ENCODE data around the gene SPAG9.

The SPAG9 gene

DNA sequence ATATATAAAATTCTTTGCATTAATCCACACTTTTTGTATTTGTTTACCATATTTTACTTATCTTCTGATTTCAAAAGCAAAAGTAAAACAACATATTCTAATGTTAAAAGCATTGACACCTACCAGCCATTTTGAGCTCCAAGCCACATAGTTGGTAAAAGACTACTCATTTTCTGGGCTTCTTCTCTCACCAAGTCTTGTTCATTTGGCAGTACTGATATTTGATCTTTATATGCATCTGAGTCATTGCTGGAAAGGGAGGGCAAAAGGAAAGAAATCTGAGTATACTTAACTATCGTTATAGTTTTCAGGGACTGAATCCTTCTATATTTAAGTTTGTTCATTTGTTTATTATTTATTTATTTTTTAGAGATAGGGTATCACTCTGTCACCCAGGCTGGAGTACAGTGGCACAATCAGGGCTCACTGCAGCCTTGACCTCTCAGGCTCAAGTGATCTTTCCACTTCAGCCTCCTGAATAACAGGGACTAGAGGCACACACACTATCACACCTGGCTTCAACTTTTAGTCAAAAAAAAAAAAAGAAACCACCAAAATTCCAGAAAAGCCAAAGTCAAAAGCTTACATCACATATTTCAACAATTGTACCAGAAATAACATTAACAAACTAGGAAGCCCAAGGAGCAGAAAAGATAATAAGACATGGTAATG is 133.5 kb downstream of the SPAG9 start:
- DNase-seq: no peak

DNA sequence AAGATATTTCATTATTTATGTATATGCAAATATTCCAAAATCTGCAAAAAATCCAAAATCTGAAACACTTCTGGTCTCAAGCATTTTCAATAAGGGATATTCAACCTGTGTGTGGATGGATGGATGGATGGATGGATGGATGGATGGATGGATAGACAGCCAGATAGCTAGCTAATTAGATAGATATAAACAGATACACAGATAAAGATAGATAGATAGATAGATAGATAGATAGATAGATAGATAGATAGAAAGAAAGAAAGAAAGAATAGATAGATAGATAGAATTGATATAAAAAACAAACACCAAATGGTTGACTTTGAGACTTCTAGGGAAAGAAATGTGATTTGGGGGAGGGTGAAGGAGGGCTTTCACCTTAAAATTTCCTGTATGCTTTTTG is 139.4 kb downstream of the SPAG9 start:
- DNase-seq: no peak

DNA sequence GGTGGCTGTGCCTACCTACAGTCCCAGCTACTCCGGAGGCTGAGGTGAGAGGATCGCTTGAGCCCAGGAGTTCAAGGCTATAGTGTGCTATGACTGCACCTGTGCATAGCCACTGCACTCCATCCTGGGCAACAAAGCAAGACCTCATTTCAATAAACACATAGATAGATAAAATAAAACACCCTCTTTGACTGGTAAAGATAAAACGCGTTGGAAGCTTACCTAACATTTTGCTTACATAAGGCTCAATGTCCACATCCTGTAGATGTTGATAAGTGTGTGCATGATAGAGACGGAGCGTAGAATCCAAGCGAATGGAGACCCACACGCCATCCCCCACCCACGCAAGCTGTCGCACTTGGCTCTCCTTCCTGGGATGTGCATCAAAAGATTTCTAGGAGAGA is 141.1 kb downstream of the SPAG9 start:
- no peak for DNase-seq

DNA sequence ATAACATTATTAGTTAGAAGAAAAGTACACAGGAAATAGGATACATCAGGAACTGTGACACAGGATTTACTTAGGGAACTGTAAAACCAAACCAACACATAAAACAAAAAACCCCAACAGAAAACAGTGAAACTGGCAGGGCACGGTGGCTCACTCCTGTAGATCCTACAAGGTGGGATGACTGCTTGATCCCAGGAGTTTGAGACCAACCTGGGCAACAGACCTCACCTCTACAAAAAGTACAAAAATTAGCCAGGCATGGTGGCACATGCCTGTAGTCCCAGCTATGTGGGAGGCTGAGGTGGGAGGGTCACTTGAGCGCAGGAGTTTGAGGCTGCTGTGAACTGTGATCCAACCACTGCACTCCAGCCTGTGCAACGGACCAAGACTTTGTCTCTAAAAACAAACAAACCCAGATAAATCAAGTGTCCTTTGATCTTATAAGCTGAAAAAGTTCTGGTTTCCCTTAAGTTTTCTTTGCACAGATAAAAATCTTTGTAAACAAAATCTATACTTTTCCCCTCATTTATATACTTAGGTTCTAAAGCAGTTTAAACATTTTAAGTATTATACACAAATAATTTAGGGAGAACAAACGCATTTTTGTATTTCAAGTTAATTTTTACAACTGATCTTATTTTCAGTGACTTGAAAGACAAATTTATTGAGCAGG is 143.0 kb downstream of the SPAG9 start:
- no peak for DNase-seq

DNA sequence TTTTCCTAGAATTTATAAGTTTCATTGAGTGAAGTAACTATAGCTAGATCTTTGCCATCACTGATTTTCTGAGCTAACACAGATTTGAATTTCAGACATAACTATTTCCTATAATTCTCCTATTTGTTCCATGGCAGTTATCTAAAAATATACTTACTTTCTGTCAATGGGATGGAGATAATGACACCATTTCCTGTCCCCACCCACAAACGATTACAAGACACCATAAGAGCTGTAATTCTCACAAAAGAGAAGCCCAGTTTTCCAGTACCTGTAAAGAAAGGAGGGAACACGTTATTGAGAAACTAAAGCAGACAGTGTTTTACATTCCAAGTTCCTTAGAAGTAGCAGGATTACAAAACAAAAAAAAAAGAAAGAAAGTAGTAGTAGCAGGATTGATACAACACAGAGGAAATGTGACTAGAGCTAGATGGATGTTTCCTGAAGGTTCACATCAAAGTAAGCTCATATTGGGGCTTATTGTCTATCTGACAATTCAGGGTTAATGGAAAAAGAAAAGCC is 143.7 kb downstream of the SPAG9 start:
- no peak for DNase-seq

DNA sequence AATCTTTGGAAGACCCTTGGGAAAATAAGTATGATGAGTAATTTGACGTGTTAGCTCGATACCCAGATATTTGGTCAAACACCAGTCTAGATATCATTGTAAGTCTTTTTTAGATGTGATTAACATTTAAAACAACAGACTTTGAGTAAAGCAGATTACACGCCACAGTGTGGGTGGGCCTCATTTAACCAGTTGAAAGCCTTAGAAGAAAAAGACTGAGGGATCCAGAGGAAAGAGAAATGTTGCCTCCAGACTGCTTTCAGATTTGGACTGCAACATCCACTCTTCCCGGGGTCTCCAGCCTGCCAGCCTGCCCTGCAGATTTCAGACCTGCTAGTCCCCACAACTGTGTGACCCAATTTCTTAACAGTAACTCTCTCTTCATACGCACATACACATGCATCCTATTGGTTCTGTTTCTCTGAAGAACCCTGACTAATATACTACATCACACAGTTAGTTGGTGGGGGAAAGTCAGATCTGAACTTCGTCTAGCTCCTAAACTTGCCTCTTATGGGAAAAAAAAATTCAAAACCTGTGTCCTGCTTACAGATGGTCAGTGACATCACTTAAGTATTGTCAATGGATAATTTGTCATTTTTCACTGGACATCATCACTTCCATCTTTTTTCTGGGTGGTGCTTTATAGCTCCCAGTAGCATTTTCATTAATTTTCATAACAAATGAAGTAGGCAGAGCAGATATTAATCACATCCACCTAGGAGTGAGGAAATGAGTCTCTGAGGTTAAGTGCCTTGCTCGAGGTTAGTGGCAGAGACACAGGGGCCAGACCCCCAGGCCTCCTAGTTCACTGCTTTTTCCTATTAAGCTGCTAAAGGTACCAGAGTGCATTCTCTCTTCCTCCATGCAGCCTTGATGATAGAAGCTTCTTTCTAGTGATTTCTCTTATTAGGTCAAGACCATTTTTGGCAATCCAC is 146.8 kb downstream of the SPAG9 start:
- no peak for DNase-seq

DNA sequence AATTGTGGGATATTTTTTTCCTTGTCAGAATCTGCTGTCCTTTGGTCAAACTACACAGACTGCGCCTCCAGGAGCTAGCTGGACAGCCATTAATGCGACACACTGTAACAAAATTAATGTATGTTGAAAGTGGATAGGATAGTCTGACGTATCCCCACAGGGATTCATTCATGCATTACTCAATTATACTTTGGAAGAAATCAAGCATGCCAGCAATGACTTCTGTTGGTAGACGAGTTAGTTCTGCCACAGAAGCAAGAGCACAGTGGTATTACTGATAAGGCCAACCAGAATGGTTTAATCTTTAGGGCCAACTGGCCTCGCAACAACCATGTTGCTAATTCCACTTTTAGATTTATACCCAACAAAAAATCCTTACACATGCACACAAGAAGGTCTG is 148.1 kb downstream of the SPAG9 start:
- DNase-seq: no peak

DNA sequence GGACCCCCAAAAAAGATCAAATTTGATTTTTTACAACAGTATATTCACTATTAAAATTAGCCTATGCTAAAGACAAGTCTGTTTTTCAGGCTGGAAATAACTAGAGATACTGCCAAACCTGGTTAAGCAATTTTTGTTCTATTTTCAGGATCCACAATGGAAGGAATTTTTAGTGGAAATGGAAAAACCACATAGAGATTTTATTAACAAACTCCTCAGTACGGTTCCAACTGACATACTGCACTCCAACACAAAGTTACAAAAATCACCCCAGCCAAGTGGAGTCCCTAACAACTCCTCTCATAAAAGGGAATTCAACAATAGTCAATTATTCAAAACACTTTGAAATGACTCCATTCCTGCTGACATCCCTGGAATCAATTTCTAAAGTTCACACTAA is 152.9 kb downstream of the SPAG9 start:
- no peak for DNase-seq

DNA sequence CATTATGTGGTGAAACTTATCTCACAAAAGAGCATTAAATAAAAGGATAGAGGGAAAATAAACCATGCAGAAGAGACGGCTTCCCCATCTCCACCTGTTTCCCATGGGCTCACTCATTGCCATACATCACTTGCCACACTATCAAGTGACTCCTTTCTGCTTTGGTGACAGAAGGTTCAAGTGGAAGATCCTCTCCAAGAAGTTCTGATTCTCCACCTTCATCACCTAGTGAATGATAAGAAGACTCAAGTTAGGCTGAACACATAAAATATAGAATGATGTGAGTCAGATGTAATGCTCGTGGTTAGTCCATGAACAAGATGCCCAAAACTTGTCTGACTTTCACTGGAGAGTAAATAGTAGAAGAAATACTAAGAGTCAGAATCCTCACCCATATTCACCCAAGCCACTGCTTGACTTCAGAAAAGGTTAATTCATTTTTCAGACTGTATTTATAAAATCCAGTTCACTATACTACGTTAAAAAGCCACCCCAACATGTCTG is 154.5 kb downstream of the SPAG9 start:
- no peak for DNase-seq

DNA sequence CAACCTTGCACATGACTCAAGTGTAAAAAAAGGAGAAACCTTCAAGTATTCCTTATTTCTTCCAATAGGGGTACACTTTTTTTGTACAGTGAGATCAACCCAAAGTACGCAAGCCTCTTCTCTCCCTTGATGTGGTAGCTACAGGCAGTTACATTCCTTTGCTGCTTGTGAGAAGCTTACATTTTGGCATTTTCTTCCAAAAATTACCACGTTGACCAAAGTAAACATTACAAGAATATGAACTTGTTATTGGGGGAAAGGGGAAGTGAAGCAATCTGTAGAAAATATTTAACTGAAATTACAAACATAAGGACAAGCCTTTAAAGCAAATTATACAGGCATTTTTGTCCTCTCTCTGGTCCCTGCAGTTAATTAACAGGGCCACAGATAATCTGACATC is 157.5 kb downstream of the SPAG9 start:
- DNase-seq: no peak

DNA sequence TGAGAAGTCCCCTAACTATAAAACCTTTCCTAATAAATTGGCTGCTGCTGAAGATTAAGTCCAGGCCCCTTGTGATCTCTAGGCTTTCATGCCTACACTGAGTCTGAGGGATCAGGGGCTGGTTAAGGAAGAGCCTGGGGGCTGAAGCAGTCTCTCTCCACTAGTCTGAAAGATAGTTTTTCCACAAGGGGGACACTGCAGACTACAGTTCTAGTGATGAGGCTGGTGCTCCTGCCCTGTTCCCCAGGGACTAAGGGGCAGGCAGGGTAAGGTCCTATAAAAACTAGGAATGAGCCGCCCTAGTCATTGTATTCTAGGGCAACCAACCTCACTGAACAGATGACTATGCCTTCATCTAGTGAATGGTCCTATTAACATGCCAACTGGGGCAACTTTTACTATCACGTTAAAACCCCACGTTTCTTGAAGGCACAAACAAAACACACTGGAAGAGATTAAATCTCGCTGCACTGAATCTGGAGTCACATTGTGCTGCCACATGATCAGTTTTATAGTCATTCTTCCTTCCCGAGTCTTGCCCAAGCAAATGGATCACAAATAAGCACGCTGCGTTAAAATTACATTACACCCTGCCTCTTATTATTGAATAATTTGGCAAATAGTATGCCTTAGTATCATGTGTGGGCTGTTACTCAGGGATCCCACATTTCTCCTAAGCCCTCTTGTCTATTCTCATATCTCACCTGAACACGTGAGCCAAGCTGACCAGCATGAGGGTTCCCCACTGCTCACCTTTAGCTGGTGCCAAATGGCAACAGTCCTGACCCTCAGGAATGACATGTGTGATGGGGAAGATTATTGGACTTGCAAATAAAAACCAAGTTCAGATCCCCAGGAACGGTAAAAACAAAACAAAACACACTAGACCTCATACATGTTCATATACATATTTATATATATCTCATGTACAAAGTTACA is 159.1 kb downstream of the SPAG9 start:
- no peak for DNase-seq

DNA sequence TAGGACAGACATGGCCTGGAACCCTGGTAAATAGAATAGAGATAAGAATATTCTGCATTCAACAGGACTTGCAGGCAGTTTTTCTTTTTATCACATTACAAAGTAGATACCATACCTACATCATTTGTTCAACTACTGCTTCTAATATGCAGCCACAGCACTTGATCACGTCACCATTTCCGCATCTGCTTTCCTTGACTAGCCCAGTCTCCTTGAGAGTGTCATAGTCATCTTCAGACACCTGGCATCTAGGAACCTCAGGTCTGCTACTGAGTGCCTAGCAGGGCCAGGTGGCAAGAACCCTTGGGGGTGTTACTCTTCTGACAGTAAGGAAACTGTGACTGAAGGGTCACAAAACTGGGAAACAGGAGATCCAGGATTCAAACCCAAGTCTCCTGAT is 161.3 kb downstream of the SPAG9 start:
- DNase-seq: no peak

DNA sequence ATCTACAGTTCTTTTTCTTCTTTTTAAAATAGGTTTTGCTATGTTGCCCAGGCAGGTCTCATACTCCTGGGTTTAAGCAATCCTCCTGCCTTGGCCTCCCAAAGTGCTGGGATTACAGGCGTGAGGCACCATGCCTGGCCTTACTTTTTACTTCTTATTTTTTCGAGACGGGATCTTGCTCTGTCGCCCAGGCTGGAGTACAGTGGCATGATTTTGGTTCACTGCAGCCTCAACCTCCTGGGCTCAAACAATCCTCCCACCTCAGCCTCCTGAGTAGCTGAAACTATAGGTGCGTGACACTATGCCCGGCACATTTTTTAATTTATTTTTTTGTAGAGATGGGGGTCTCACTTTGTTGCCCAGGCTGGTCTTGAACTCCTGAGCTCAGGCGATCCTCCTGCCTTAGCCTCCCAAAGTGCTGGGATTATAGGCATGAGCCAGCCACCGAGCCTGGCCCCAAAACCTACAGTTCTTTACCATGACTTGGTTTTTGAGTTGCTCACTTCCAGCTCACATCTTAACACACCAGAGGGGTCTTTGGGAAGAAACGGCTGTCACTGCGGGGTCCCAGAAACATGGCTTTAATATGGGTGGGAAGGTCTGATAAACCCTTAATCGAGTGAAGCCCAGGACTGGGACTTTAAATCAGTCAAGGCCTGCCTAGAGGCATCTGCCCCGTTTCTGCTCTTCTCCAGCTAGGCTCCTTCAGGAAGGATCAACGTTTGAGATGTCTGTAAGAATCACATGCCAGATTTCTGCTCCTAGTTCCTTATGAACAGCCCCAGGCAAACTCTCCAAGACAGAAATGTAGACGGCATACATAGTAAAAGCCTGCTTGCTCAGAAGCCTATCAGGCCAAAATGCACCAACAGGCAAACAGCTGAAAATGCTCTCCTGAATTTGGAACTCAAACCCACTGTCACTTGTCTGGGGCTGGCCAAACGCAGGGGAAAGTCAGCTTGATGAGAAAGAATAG is 162.8 kb downstream of the SPAG9 start:
- DNase-seq: no peak

DNA sequence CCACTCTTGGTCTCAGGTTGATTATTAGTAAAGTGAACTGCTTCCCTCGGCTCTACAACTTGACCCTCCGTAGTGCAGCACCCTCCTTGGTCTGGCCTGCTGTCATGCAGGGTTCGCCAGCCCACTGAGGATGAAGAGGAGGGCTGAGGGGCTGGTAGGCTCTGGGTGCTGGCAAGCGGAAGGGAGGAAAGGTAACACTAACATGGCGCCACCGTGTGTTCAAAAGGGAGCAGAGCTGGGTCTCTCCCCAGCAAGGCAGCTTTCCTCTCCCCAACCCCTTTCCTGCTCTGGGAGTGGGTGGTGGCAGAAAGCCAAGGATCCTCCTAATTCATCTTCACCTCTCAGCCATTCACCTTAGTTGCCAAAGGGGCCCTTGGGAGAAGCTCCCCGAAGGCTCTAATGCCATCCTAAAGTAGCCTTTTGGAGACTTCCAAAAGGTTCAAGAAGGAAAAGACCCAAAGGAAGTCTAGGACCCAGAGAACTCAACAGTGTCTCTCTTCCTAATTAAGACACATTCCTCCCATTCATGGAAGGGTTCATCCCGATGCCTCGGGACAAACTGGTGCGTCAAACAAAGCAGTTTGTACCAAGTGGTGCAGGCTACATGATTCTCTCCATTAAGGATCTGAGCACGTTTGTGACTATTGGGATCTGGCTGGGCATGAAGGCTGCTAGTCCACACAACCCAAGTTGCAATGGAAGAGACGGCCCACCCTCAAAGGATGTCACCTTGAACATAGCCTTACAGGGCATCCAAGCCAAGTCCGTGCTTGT is 163.7 kb downstream of the SPAG9 start:
- peak; percentile 33 for DNase-seq

DNA sequence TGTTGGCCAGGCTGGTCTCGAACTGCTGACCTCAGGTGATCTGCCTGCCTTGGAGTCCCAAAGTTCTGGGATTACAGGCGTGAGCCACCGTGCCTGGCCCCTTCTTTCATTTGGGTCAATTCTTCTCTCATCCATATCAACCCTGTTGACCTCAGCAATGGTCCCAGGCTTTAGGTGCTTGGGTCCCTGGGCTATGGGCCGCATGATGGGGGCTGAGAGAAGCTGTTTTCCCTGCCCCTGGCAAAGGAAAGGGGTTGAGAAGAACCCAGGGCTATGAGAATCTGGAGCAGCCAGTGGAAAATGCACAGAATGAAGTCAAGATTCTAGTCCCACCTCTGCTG is 164.3 kb downstream of the SPAG9 start:
- DNase-seq: no peak

DNA sequence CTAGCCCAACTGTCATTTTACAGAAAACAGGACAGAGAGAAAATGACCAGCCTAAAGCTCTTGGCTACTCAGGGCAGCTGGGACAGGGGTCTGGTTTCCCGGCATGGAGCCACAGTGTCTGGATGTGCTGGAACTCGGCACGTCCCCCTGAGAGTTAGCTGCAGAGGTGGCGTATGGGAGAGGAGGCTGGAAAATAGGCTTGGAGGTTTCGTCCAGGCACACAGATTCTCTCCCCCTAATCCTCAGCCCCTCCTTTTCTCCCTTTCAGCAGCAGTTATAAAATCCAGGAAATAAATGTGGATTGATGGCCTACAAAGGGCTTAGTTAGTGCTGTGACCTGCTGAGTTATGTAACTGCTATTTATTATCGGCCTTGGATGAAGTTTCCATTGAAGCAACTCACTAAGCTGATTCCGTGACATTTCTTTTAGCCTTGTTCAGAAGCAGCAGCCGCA is 165.0 kb downstream of the SPAG9 start:
- DNase-seq: no peak

DNA sequence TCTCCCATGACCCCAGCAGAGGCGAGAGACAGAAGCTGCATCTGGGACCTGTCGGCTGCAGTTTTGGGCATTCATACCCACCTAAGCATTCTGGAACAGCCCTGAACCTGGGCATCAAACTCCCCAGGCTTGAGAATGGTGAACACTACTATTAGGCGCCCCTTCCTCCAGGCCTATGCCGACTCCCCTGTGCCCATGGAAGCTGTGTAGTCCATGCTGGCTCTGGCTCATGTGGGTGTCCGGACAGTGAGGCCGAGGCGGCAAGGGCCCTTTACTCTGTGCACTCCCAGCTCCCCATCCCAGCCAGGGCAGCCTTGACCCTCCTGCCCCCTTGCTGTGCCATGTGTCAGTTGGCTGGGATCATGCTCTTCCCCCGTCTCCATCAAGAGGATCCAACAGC is 165.5 kb downstream of the SPAG9 start:
- DNase-seq: no peak

DNA sequence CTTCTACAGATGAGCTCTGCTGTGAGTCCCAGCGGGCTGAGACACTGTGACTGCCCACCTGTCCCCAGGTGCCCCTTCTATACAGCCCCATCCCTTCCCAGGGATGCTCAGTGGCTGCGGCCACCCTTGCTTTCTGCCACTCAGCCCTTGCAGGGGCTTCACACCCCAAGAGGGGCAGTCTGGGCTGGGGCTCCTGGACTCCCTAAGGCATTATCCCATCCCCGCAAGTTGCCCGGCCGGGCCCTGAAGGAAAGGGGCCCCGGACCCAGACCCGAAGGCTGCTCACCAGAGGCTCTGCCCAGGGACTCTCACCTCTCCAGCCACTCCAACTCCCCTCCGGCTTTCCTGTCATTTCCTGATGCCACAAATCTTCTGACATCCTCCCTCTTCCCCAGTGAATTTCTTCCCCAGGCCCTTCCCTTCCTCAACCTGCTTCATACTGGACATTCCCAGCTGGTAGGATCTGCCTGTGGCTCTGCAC is 166.0 kb downstream of the SPAG9 start:
- no peak for DNase-seq

DNA sequence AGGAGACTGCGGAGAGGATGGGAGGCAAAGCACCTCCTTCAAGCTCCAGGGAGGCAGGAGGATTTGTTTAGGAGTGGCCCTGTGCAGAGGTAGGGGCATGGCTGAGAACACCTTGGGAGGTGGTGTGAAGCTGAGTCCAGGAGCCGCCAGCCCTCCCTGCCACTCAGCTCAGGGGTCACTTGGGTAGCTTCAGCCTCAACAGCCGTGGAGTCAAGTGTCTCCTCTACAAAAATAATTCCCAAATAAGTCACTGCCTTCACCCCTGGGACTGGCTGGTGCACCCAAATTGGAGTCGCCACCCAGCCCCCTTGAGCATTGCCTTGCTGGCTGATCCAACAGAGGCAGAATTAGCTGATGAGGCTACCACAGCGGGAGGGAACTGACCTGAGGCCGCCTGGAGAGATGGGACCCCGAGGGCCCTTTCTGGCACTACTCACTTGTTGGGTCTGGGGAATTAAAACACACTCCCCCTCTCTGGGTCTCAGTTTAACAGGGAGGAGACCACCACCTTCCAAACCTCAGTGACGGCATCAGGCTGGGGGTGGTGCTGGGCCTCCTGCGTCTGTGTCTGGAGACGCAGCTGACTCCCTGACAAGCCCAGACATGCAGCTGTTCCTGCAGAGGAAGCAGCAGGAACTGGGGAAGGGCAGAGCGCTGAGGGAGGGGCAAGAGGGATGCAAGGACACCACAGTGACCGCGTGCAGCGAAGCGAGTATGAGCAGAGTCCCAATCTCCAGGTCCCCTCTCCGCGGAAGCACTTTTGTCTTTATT is 166.7 kb downstream of the SPAG9 start:
- DNase-seq: no peak
